GM19452 (cell line): ENCODE data around the gene COX4I1.
A peak's percentile ranks its signal among the peaks of the same experiment; 100 is the strongest.
"Not testable (repeated sequence)": the region's sequence is repeated elsewhere in the genome, so short reads cannot be mapped to it uniquely, and the experiment has no call there.

ENCODE experiments used
- ATAC-seq: cut with Tn5 transposase; IDR thresholded peaks from one replicate; pipeline ENCODE4 v1.9.1; 2021; ENCODE audit not compliant: unreplicated experiment

Gene COX4I1

GRCh38 chr16:85821390-85822135 lies 22.1 kb downstream of the COX4I1 start:
- peak; percentile 77 for ATAC-seq

- ATAC-seq: no peak
Observed at GRCh38 chr16:85822145-85822544, 22.6 kb downstream of the COX4I1 start.

- no peak for ATAC-seq
Observed at GRCh38 chr16:85823328-85823920, 23.9 kb downstream of the COX4I1 start.

GRCh38 chr16:85824161-85825135 lies 25.0 kb downstream of the COX4I1 start:
- ATAC-seq: no peak

GRCh38 chr16:85825326-85825725 lies 25.8 kb downstream of the COX4I1 start:
- ATAC-seq: no peak

- no peak for ATAC-seq
Observed at GRCh38 chr16:85826686-85827247, 27.3 kb downstream of the COX4I1 start.

- ATAC-seq: no peak
Observed at GRCh38 chr16:85828166-85828565, 28.7 kb downstream of the COX4I1 start.

- ATAC-seq: no peak
Observed at GRCh38 chr16:85829171-85829719, 29.8 kb downstream of the COX4I1 start.

GRCh38 chr16:85829751-85830445 lies 30.4 kb downstream of the COX4I1 start:
- ATAC-seq: no peak

GRCh38 chr16:85830821-85831220 lies 31.3 kb downstream of the COX4I1 start:
- ATAC-seq: no peak

- no peak for ATAC-seq
Observed at GRCh38 chr16:85832570-85833218, 33.2 kb downstream of the COX4I1 start.

GRCh38 chr16:85833219-85833920 lies 33.9 kb downstream of the COX4I1 start:
- no peak for ATAC-seq

- no peak for ATAC-seq
Observed at GRCh38 chr16:85834741-85835140, 35.2 kb downstream of the COX4I1 start.

- no peak for ATAC-seq
Observed at GRCh38 chr16:85835227-85835751, 35.8 kb downstream of the COX4I1 start.

GRCh38 chr16:85835956-85836705 lies 36.6 kb downstream of the COX4I1 start:
- no peak for ATAC-seq

GRCh38 chr16:85836706-85837582 lies 37.4 kb downstream of the COX4I1 start:
- no peak for ATAC-seq

GRCh38 chr16:85837654-85838053 lies 38.2 kb downstream of the COX4I1 start:
- not testable (repeated sequence) for ATAC-seq
